Measurements from ENCODE around the gene SINHCAF. TPM values are rescaled to one million over a fixed set of nuclear protein-coding genes. Genes with fewer than 3 reads are reported as not detected.

The SINHCAF gene
- total and polyA plus RNA-seq, 9 of the 15 experiments (the other 6 are each of a cell fraction or from before 2014, with no cell fraction given), result 73.2 to 185 (median 110) TPM

DNA sequence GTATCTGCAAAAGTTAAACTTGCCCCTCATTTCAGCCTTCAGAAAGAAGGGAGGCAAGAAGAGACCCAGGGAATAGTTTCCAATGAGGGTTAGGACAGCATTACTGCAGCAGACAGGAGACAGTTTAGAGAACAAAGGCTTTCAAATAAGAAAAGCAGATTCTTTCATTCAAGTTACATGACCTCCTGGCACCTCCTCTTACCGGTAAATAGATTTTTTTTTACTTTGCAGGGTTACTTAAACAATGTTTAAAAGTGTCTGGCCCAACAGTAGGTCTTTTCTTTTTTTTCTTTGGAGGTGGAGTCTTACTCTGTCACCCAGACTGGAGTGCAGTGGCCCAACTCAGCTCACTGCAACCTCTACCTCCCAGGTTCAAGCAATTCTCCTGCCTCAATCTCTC is 47.1 kb downstream of the SINHCAF start:
- in situ Hi-C loops (cut with MboI), result no loop called here
- peak; percentile 26; the same call in 1 of the 3 replicates for ATAC-seq
- Histone ChIP-seq H3K9me1 (ENCODE audit: control insufficient read depth, insufficient read depth, low read length) (no peaks in the 10 kb centered on the region), H3K4me1 (replicated peaks in 1 of 2; ENCODE audit: control insufficient read depth in 2 of 2, insufficient read depth in 2 of 2, low read length in 2 of 2) (no peaks in the 10 kb centered on the region; a peak in 1 of 5 replicates), H4K20me1 (replicated peaks; ENCODE audit: control insufficient read depth, insufficient read depth, low read length) (peaks cover 5% of the 10 kb centered on the region; the same call in 1 of the 2 replicates), H3K9me3 (replicated peaks; ENCODE audit: control insufficient read depth, insufficient read depth, low read depth, low read length) (no peaks in the 10 kb centered on the region), H3K4me2 (ENCODE audit: insufficient read depth, low read length) (no peak overlapping the region), H3K27ac (ENCODE audit: extremely low read depth, low read depth, low read length) (no peak overlapping the region), H3K36me3 (ENCODE audit: control insufficient read depth, insufficient read depth, low read length) (peaks cover 58% of the 10 kb centered on the region), H3K9ac (ENCODE audit: insufficient read depth in 1 of 2, low read depth in 2 of 2, low read length in 2 of 2) (no peak overlapping the region), H3K79me2 (ENCODE audit: control insufficient read depth, insufficient read depth, low read length) (0 out of 3 replicates have a peak, but pooled peaks cover 3% of the 10 kb centered on the region), H3K27me3 (ENCODE audit: control insufficient read depth in 2 of 2, insufficient read depth in 2 of 2, low read length in 2 of 2) (no peaks in the 10 kb centered on the region), H3K4me3 (no peak overlapping the region), H2AFZ (ENCODE audit: low read depth, low read length) (no peak overlapping the region)
- intact Hi-C loops (cut with micrococcal nuclease), result no loop called here
- ChIA-PET POLR2A (interaction anchor here (1.0 to 1.5 kb wide), 2 partner anchors 9 to 186 kb away, joined by 3 to 4 read pairs; no protein-coding TSS in a partner anchor), CTCF (ENCODE audit: low intra/inter-chr PET ratio) (no interaction called here)
- FAIRE-seq, result no peak
- no peak for DNase-seq (ENCODE audit: extremely low read depth in 1 of 4, low spot score in 3 of 4)
- no TSS peak for BruUV-seq (replicated peaks)
- 81% methylated on average over 1 of the region's 1 CpG for WGBS (ENCODE audit: insufficient coverage, low coverage, missing lambda C conversion rate)
- no peak for TF ChIP-seq RB1 (IDR thresholded peaks at IDR 0.05; ENCODE audit: low read depth)
- no peak for TF ChIP-seq KDM5B (IDR thresholded peaks at IDR 0.05; ENCODE audit: insufficient replicate concordance, low read depth, low read length)
- TF ChIP-seq KLF6 (CRISPR knock-in tag; IDR thresholded peaks at IDR 0.05; ENCODE audit: borderline replicate concordance), result no peak
- TF ChIP-seq, protein P1, sequence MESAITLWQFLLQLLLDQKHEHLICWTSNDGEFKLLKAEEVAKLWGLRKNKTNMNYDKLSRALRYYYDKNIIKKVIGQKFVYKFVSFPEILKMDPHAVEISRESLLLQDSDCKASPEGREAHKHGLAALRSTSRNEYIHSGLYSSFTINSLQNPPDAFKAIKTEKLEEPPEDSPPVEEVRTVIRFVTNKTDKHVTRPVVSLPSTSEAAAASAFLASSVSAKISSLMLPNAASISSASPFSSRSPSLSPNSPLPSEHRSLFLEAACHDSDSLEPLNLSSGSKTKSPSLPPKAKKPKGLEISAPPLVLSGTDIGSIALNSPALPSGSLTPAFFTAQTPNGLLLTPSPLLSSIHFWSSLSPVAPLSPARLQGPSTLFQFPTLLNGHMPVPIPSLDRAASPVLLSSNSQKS (CRISPR knock-in tag; IDR thresholded peaks at IDR 0.05), result no peak
- no peak for TF ChIP-seq RHOXF2B (CRISPR knock-in tag; conservative IDR thresholded peaks at IDR 0.05)
- TF ChIP-seq STAG1 (CRISPR knock-in tag; IDR thresholded peaks at IDR 0.05; ENCODE audit: borderline replicate concordance), result no peak
- TF ChIP-seq, protein P2, sequence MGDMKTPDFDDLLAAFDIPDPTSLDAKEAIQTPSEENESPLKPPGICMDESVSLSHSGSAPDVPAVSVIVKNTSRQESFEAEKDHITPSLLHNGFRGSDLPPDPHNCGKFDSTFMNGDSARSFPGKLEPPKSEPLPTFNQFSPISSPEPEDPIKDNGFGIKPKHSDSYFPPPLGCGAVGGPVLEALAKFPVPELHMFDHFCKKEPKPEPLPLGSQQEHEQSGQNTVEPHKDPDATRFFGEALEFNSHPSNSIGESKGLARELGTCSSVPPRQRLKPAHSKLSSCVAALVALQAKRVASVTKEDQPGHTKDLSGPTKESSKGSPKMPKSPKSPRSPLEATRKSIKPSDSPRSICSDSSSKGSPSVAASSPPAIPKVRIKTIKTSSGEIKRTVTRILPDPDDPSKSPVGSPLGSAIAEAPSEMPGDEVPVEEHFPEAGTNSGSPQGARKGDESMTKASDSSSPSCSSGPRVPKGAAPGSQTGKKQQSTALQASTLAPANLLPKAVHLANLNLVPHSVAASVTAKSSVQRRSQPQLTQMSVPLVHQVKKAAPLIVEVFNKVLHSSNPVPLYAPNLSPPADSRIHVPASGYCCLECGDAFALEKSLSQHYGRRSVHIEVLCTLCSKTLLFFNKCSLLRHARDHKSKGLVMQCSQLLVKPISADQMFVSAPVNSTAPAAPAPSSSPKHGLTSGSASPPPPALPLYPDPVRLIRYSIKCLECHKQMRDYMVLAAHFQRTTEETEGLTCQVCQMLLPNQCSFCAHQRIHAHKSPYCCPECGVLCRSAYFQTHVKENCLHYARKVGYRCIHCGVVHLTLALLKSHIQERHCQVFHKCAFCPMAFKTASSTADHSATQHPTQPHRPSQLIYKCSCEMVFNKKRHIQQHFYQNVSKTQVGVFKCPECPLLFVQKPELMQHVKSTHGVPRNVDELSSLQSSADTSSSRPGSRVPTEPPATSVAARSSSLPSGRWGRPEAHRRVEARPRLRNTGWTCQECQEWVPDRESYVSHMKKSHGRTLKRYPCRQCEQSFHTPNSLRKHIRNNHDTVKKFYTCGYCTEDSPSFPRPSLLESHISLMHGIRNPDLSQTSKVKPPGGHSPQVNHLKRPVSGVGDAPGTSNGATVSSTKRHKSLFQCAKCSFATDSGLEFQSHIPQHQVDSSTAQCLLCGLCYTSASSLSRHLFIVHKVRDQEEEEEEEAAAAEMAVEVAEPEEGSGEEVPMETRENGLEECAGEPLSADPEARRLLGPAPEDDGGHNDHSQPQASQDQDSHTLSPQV (IDR thresholded peaks at IDR 0.05), result no peak
- TF ChIP-seq ZNF316 (IDR thresholded peaks at IDR 0.05), result no peak
- no peak for TF ChIP-seq NCOA2 (IDR thresholded peaks at IDR 0.05; ENCODE audit: partially characterized antibody in 2 of 2)
- no peak for TF ChIP-seq PTRF (tag; IDR thresholded peaks at IDR 0.05)
- no peak for TF ChIP-seq TAL1 (IDR thresholded peaks at IDR 0.05)
- no peak for TF ChIP-seq TAF7 (tag; IDR thresholded peaks at IDR 0.05)

Data from K562 (cell line).